Liver (tissue), 9 donors: Measurements from ENCODE around the gene SLC24A3. TPM values are rescaled to one million over a fixed set of nuclear protein-coding genes. Genes with fewer than 3 reads are reported as not detected.

Source experiments
- DNase-seq: peaks from one replicate; pipeline ENCODE4 v3.0.0-alpha.2; 2017; ENCODE audit warnings: low spot score
- H3K27ac ChIP-seq, 2 donors: one replicate each; pipeline ENCODE4 v1.7.0; 2013; ENCODE audit warnings: inconsistent platforms in 2 of 2, low read length in 2 of 2, control low read depth in 1 of 2, low read depth in 1 of 2, mild to moderate bottlenecking in 1 of 2
- H3K27me3 ChIP-seq, 4 donors: one replicate each; pipeline versions ENCODE4 v1.6.1 to v1.7.0; 2013; ENCODE audit warnings: low read length in 3 of 4, inconsistent platforms in 1 of 4, mild to moderate bottlenecking in 1 of 4, moderate library complexity in 1 of 4; ENCODE audit not compliant: control insufficient read depth in 4 of 4, insufficient read depth in 4 of 4
- H3K36me3 ChIP-seq, 4 donors: one replicate each; pipeline versions ENCODE4 v1.6.1 to v1.7.0; 2013; ENCODE audit warnings: low read length in 3 of 4, mild to moderate bottlenecking in 3 of 4, low read depth in 1 of 4, moderate library complexity in 1 of 4; ENCODE audit not compliant: control insufficient read depth in 4 of 4, insufficient read depth in 3 of 4
- H3K4me1 ChIP-seq, 4 donors: one replicate each; pipeline versions ENCODE4 v1.6.1 to v1.7.0; 2013; ENCODE audit warnings: low read length in 3 of 4, mild to moderate bottlenecking in 3 of 4, moderate library complexity in 1 of 4; ENCODE audit not compliant: control insufficient read depth in 4 of 4, insufficient read depth in 4 of 4
- H3K4me3 ChIP-seq, 3 donors: one replicate each; pipeline versions ENCODE4 v1.6.1 to v1.7.0; 2013; ENCODE audit warnings: low read length in 3 of 3, control low read depth in 1 of 3, low read depth in 1 of 3, mild to moderate bottlenecking in 1 of 3
- H3K9ac ChIP-seq, 2 donors: one replicate each; pipeline ENCODE4 v1.7.0; 2013; ENCODE audit warnings: low read length in 2 of 2, mild to moderate bottlenecking in 2 of 2, moderate library complexity in 2 of 2, control low read depth in 1 of 2, low read depth in 1 of 2
- H3K9me3 ChIP-seq, 4 donors: one replicate each; pipeline versions ENCODE4 v1.6.1 to v1.7.0; 2013; ENCODE audit warnings: low read length in 3 of 4; ENCODE audit not compliant: control insufficient read depth in 4 of 4
- ATF3 ChIP-seq: IDR thresholded peaks from 2 replicates; pipeline ENCODE4 v1.6.1; 2016; ENCODE audit warnings: antibody characterized with exemption
- CTCF ChIP-seq: fragments of 150-350 bp; IDR thresholded peaks from 2 replicates; pipeline ENCODE4 v1.5.1; 2017; ENCODE audit warnings: improper control_type of control experiment, low read depth, low read length; ENCODE audit not compliant: missing input control
- EGR1 ChIP-seq, 2 donors: IDR thresholded peaks; 2 replicates each; pipeline ENCODE4 v1.6.1; 2016 to 2018; ENCODE audit warnings: antibody characterized with exemption in 2 of 2, low read depth in 2 of 2
- FOXA1 ChIP-seq: IDR thresholded peaks from 2 replicates; pipeline ENCODE4 v1.6.1; 2016; ENCODE audit warnings: antibody characterized with exemption
- FOXA2 ChIP-seq: IDR thresholded peaks from 2 replicates; pipeline ENCODE4 v1.6.1; 2016; ENCODE audit warnings: antibody characterized with exemption
- GABPA ChIP-seq, 2 donors: IDR thresholded peaks in 1 of 2; conservative IDR thresholded peaks in 1 of 2; 2 replicates each; pipeline ENCODE4 v1.6.1; 2016; ENCODE audit warnings: antibody characterized with exemption in 2 of 2, mild to moderate bottlenecking in 1 of 2, moderate library complexity in 1 of 2
- HNF4A ChIP-seq, 2 donors: conservative IDR thresholded peaks; 2 replicates each; pipeline ENCODE4 v1.6.1; 2016; ENCODE audit warnings: antibody characterized with exemption in 2 of 2, mild to moderate bottlenecking in 2 of 2
- JUND ChIP-seq, 2 donors: IDR thresholded peaks; 2 replicates each; pipeline ENCODE4 v1.6.1; 2016; ENCODE audit warnings: antibody characterized with exemption in 2 of 2
- MAX ChIP-seq: IDR thresholded peaks from 2 replicates; pipeline ENCODE4 v1.6.1; 2016; ENCODE audit warnings: antibody characterized with exemption
- NR2F2 ChIP-seq: IDR thresholded peaks from 2 replicates; pipeline ENCODE4 v1.6.1; 2016; ENCODE audit warnings: antibody characterized with exemption
- RAD21 ChIP-seq, 2 donors: IDR thresholded peaks; 2 replicates each; pipeline ENCODE4 v1.6.1; 2016; ENCODE audit warnings: antibody characterized with exemption in 2 of 2, mild to moderate bottlenecking in 2 of 2
- REST ChIP-seq: IDR thresholded peaks from 2 replicates; pipeline ENCODE4 v1.6.1; 2016; ENCODE audit warnings: antibody characterized with exemption, mild to moderate bottlenecking
- SP1 ChIP-seq: IDR thresholded peaks from 2 replicates; pipeline ENCODE4 v1.6.1; 2018; ENCODE audit warnings: antibody characterized with exemption, mild to moderate bottlenecking
- TAF1 ChIP-seq: conservative IDR thresholded peaks from 2 replicates; pipeline ENCODE4 v1.6.1; 2016; ENCODE audit warnings: antibody characterized with exemption, mild to moderate bottlenecking
- YY1 ChIP-seq: IDR thresholded peaks from 2 replicates; pipeline ENCODE4 v1.6.1; 2016; ENCODE audit warnings: antibody characterized with exemption, mild to moderate bottlenecking
- ZBTB33 ChIP-seq: IDR thresholded peaks from 2 replicates; pipeline ENCODE4 v1.6.1; 2016; ENCODE audit warnings: antibody characterized with exemption
- WGBS: extraction: QIAGEN DNeasy Blood & Tissue Kit; methylation state at CpG from one replicate; pipeline ENCODE4 v1.1.7; 2013; 5-methylcytosine and 5-hydroxymethylcytosine counted together
- polyA plus RNA-seq, 2 donors: library from polyadenylated mRNA; stranded (reverse) in 1 of 2; unstranded in 1 of 2; fragments of 200-250 nt in 1 of 2; fragments of >200 nt in 1 of 2; fragmentation: Nextera tagmentation in 1 of 2; extraction: Ambion mirVana in 1 of 2; gene quantifications; one replicate each; pipeline versions ENCODE4 v1.2.1 to v1.2.3, GENCODE V29; 2013 to 2015
- total RNA-seq, 2 donors: library from RNA; depleted of rRNA; stranded (reverse); fragments of >200 nt; gene quantifications; one replicate each; pipeline ENCODE4 v1.2.3, GENCODE V29; 2014
- donor health status: healthy.
- donor health status: healthy.
- donor health status: healthy.
- donor health status: healthy.
- donor health status: healthy.

SLC24A3 gene
- total and polyA plus RNA-seq, 4 donors, result 0.28 to 1.8 (median 0.46) TPM

GRCh38 chr20:19375801-19376200, 163.4 kb downstream of the SLC24A3 start:
- no peaks in the 10 kb centered on the region for H3K9me3 ChIP-seq
- no peaks in the 10 kb centered on the region for H3K36me3 ChIP-seq
- H3K4me1 ChIP-seq, result no peaks in the 10 kb centered on the region
- no peak overlapping the region for H3K9ac ChIP-seq
- H3K4me3 ChIP-seq, result no peak overlapping the region
- DNase-seq, result no peak
- H3K27ac ChIP-seq, result no peak overlapping the region
- TF ChIP-seq FOXA1, result no peak
- TF ChIP-seq HNF4A (conservative IDR thresholded peaks at IDR 0.05), result no peak
- TF ChIP-seq FOXA2, result no peak
- no peak for TF ChIP-seq ZBTB33
- TF ChIP-seq TAF1, result no peak
- TF ChIP-seq EGR1 (IDR thresholded peaks at IDR 0.05; ENCODE audit: low read depth in 2 of 2), result no peak
- TF ChIP-seq RAD21 (IDR thresholded peaks at IDR 0.05), result no peak
- no peak for TF ChIP-seq REST
- no peak for TF ChIP-seq MAX
- TF ChIP-seq SP1, result no peak
- no peak for TF ChIP-seq GABPA (IDR thresholded peaks at IDR 0.05 in 1 of 2, conservative IDR thresholded peaks at IDR 0.05 in 1 of 2)
- no peak for TF ChIP-seq CTCF
- TF ChIP-seq YY1, result no peak
- TF ChIP-seq JUND (IDR thresholded peaks at IDR 0.05), result no peak
- peaks cover 0 to 4% (median 0%) of the 10 kb centered on the region in 4 donors for H3K27me3 ChIP-seq
- WGBS, result 80% methylated on average over 2 of the region's 2 CpGs

- Histone ChIP-seq H3K27me3 (peaks cover 0 to 4% (median 0%) of the 10 kb centered on the region in 4 donors), H3K36me3 (no peaks in the 10 kb centered on the region), H3K27ac (no peak overlapping the region), H3K9me3 (no peaks in the 10 kb centered on the region), H3K4me1 (no peaks in the 10 kb centered on the region), H3K4me3 (no peak overlapping the region), H3K9ac (no peak overlapping the region)
- DNase-seq, result no peak
- WGBS, result 82% methylated on average over 17 of the region's 17 CpGs
- TF ChIP-seq YY1 (no peak), FOXA1 (no peak), FOXA2 (no peak), RAD21 (IDR thresholded peaks at IDR 0.05) (peak in 1 of 2 donors; percentile 31), CTCF (no peak), NR2F2 (peak; percentile 85), ATF3 (no peak), MAX (no peak), REST (peak; percentile 84)
Measured at GRCh38 chr20:19376451-19377229, 164.2 kb downstream of the SLC24A3 start.
